ENCODE measurements around the gene NUP214.

GRCh38 chr9:131142160-131142559 lies 16.8 kb downstream of the NUP214 start:
- TF ChIP-seq BHLHE40 (IDR thresholded peaks at IDR 0.05; ENCODE audit: low read depth, low read length) (no peak), RAD21 (IDR thresholded peaks at IDR 0.05; ENCODE audit: low read length) (no peak), CTCF (conservative IDR thresholded peaks at IDR 0.05; ENCODE audit: low read depth, low read length) (no peak), POLR2A (IDR thresholded peaks at IDR 0.05; ENCODE audit: low read depth, low read length) (no peak), MAZ (IDR thresholded peaks at IDR 0.05; ENCODE audit: borderline replicate concordance, low read depth, low read length) (no peak), RFX5 (IDR thresholded peaks at IDR 0.05; ENCODE audit: low read depth, low read length) (no peak), ELK1 (IDR thresholded peaks at IDR 0.05; ENCODE audit: borderline replicate concordance, low read depth, low read length) (no peak), SMC3 (IDR thresholded peaks at IDR 0.05; ENCODE audit: low read depth, low read length) (no peak), CEBPB (IDR thresholded peaks at IDR 0.05; ENCODE audit: low read depth, low read length) (no peak), CHD1 (IDR thresholded peaks at IDR 0.05; ENCODE audit: low read depth, low read length) (no peak)
- TF ChIP-seq, protein P1, sequence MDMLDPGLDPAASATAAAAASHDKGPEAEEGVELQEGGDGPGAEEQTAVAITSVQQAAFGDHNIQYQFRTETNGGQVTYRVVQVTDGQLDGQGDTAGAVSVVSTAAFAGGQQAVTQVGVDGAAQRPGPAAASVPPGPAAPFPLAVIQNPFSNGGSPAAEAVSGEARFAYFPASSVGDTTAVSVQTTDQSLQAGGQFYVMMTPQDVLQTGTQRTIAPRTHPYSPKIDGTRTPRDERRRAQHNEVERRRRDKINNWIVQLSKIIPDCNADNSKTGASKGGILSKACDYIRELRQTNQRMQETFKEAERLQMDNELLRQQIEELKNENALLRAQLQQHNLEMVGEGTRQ (IDR thresholded peaks at IDR 0.05; ENCODE audit: low read depth, low read length) = no peak
